AG09319 (cell line): ENCODE data around the gene NABP2.
"Not testable (repeated sequence)": the region's sequence is repeated elsewhere in the genome, so short reads cannot be mapped to it uniquely, and the experiment has no call there.

Experiments used
- DNase-seq: peaks from one replicate; pipeline ENCODE4 v3.0.0-alpha.2; 2010; ENCODE audit warnings: low read depth; ENCODE audit errors: extremely low read depth
- TF ChIP-seq, protein P1 (sequence below): IDR thresholded peaks from 2 replicates; pipeline ENCODE4 v1.5.1; 2011; ENCODE audit warnings: low read depth, mild to moderate bottlenecking, inconsistent platforms, low read length, moderate library complexity

The NABP2 gene

DNA sequence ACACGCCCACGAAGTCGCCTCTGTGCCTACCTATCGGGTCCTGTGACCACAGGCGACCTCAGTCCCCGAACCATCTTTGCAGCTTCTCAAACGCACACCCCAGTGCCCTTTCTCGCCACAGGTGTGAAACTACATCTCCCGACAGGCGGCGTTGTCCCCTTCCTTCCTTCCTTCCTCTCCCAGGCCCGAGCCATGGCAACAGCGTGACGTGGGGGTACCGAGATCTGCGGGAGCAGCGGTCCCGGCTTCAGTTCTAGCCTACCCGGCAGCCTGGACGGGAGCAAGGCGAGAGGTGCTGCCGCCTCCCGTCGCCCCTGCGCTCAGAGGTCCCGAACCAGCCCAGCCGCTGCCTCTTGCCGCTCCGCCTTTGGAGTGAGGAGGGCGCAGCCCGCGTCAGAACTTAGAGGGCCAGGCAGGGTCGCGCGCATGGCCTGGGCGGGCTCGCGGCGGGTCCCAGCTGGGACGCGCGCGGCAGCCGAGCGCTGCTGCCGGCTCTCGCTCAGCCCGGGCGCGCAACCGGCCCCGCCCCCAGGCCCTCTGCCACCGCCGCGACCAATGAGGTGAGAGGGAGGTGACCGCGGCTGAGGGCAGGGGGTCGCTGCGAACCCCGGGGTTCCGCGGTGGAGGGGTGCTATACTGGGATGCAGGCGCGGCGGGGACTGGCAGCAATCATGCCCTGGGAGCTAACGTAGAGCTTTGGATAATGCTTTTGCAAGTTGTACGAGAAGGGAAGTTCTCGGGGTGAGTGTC, 42.7 kb downstream of the NABP2 start, which contains the start of gene COQ10A:
COQ10A (plus strand) TSS at position 250 of the 750 bp plus-strand sequence; CDS start at position 427, 177 bp downstream.
- peak; percentile 54 for DNase-seq
- TF ChIP-seq, protein P1, sequence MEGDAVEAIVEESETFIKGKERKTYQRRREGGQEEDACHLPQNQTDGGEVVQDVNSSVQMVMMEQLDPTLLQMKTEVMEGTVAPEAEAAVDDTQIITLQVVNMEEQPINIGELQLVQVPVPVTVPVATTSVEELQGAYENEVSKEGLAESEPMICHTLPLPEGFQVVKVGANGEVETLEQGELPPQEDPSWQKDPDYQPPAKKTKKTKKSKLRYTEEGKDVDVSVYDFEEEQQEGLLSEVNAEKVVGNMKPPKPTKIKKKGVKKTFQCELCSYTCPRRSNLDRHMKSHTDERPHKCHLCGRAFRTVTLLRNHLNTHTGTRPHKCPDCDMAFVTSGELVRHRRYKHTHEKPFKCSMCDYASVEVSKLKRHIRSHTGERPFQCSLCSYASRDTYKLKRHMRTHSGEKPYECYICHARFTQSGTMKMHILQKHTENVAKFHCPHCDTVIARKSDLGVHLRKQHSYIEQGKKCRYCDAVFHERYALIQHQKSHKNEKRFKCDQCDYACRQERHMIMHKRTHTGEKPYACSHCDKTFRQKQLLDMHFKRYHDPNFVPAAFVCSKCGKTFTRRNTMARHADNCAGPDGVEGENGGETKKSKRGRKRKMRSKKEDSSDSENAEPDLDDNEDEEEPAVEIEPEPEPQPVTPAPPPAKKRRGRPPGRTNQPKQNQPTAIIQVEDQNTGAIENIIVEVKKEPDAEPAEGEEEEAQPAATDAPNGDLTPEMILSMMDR, result peak; percentile 74

DNA sequence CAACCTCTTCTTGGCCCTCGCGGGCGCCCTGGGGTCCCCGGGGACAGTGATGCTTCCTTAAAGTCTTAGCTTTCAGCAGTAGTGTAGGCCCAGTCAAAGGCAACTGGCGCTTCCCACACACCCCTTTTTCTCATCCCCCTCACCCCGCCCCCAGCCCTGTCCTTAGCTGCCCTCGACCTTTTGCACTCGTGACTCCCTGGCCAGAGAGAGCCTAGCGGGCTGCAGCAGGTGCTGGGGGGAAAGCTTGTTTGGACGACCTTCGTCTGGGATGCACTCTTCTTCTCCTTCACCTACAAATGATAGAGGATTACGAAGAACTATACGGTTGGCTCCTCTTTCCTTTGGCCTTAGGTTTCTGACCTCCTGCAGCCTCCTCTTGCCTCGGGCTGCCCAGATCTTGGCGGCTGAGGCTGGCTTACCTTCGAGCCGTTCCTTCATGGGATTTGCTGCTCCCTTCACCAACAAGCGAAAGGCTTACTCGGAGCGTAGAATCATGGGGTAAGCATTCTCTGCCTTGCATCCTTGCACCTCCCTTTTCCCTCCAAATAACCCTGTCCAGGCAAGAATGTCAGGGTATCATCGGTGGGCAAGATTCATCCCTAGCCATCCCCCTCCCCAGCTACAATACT, 43.4 kb downstream of the NABP2 start:
- TF ChIP-seq, protein P1, result no peak
- DNase-seq, result no peak

DNA sequence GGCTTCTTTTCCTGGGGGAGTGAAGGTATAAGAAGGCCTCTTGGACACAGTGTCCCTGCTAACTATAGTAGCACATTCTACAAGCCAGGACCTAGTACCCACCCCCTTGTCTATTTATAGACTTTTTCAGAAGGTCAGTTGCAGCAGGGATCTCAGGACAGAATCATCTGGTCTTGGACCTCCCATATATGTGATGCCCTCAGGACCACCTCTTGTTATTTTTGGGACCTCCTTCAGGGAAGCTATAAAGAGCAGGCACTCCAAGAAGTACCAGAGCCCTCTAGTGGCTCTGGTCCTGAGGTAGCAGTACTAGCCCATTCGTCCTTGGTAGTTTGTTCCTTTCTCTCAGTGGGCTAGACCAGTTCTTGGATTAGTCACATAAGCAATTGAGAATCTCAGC, 46.9 kb downstream of the NABP2 start:
- no peak for DNase-seq
- TF ChIP-seq, protein P1, result peak; percentile 53

DNA sequence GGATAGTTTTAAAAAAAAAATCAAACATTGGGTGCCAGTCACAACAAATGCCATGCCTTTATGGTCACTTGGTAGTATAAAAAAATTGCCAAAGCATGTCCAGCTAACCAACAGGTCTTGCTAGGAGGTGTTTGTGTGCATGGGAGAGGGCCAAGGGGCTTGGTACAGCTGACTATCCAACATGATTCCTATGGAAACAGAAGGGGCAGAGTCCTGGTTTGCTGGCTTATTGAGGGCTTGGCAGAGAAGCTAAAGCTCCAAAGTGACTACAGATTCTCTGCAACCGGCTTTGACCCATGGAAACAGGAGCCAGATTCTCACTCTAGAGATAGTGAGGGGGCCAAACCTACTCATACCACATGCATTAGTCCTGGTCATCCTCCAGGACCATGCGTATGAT, 48.3 kb downstream of the NABP2 start:
- not testable (repeated sequence) for DNase-seq

DNA sequence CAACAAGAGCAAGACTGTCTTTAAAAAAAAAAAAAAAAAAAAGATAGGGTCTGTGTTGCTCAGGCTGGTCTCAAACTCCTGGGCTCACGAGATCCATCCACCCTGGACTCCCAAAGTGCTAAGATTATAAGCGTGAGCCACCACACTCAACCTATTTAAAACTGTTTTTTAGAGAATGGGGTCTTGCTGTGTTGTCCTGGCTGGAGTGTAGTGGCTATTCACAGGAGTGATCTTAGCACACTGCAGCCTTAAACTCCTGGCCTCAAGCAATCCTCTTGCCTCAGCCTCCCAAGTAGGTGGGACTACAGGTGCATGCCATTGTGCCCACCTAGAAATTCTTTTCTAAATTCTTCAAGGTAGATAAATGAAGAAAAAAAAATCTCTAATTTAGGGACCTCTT, 50.2 kb downstream of the NABP2 start:
- TF ChIP-seq, protein P1, result no peak
- DNase-seq, result no peak

DNA sequence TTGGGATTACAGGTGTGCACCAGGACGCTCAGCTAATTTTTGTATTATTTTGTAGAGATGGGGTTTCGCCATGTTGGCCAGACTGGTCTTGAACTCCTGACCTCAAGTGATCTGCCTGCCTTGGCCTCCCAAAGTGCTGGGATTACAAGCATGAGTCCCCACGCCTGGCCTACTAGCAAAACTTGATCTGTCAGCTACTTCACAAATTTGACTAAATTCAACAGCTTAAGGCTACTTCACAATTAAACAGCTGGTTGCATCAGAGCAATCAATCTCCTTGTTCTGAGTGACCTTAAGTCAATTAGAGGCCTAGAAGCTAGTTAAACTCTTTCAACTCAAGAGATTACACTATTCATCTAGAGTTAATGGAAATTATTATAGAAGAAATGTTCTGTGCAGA, 54.8 kb downstream of the NABP2 start:
- DNase-seq, result no peak
- TF ChIP-seq, protein P1, result no peak
